PC-3 (cell line): ENCODE measurements around the gene HIBCH. TPM values are rescaled to one million over a fixed set of nuclear protein-coding genes. Genes with fewer than 3 reads are reported as not detected.

ENCODE experiments used
- ATAC-seq: fragments of 200-7000 bp; cut with Tn5 transposase; 2 replicates; pipeline ENCODE4 v1.9.1; 2020; ENCODE audit warnings: mild to moderate bottlenecking, moderate library complexity
- BruUV-seq: library from RNA; stranded (reverse); fragments of 400-500 nt; replicated peaks from 2 replicates; lab custom pipeline; 2021; lab: Mats Ljungman, UMichigan
- CTCF ChIA-PET: fragments of 300-600 bp; sonication (Branson Sonifier 250); formaldehyde crosslinking; loops from one replicate; lab custom pipeline; 2022; ENCODE audit warnings: antibody characterized with exemption; lab: Charles Lee
- POLR2A ChIA-PET: fragments of 300-600 bp; sonication (Branson Sonifier 250); formaldehyde crosslinking; loops from one replicate; lab custom pipeline; 2022; ENCODE audit warnings: antibody characterized with exemption; ENCODE audit not compliant: unreplicated experiment; lab: Charles Lee
- DNase-seq: peaks from one replicate; pipeline ENCODE4 v3.0.0-alpha.2; 2015
- H2AFZ ChIP-seq: fragments of 300-600 bp; sonication (generic); 2 replicates; pipeline ENCODE4 v1.6.0; 2016; ENCODE audit warnings: antibody characterized with exemption, low read length
- H3F3A ChIP-seq: fragments of 300-600 bp; sonication (generic); one replicate; pipeline ENCODE4 v1.6.0; 2017; ENCODE audit warnings: antibody characterized with exemption, low read length, control low read depth, mild to moderate bottlenecking; ENCODE audit not compliant: unreplicated experiment
- H3K27ac ChIP-seq: fragments of 300-600 bp; sonication (generic); 2 replicates; pipeline ENCODE4 v1.5.1; 2016; ENCODE audit warnings: mild to moderate bottlenecking, low read length
- H3K27me3 ChIP-seq: fragments of 300-600 bp; sonication (generic); 2 replicates; pipeline ENCODE4 v1.6.1; 2016; ENCODE audit warnings: low read length, mixed read lengths
- H3K36me3 ChIP-seq: fragments of 300-600 bp; sonication (generic); 2 replicates; pipeline ENCODE4 v1.6.1; 2016; ENCODE audit warnings: low read depth, mixed run types, low read length, mixed read lengths
- H3K4me1 ChIP-seq: fragments of 300-600 bp; sonication (generic); 2 replicates; pipeline ENCODE4 v1.5.1; 2016; ENCODE audit warnings: low read length; ENCODE audit not compliant: insufficient read depth
- H3K4me2 ChIP-seq: fragments of 300-600 bp; sonication (generic); 2 replicates; pipeline ENCODE4 v1.6.0; 2016; ENCODE audit warnings: low read length
- H3K4me3 ChIP-seq: fragments of 300-600 bp; sonication (generic); 2 replicates; pipeline ENCODE4 v1.5.1; 2016; ENCODE audit warnings: mild to moderate bottlenecking, low read length, mixed read lengths
- H3K79me2 ChIP-seq: fragments of 300-600 bp; sonication (generic); 2 replicates; pipeline ENCODE4 v1.6.1; 2017; ENCODE audit warnings: low read length, mixed read lengths
- H3K9ac ChIP-seq: fragments of 300-600 bp; sonication (generic); 2 replicates; pipeline ENCODE4 v1.6.0; 2016; ENCODE audit warnings: mild to moderate bottlenecking, low read length
- H3K9me2 ChIP-seq: fragments of 300-600 bp; sonication (generic); replicated peaks from 2 replicates; pipeline ENCODE4 v1.6.1; 2016; ENCODE audit warnings: mixed run types, low read length, mixed read lengths
- H3K9me3 ChIP-seq: fragments of 300-600 bp; sonication (generic); 2 replicates; pipeline ENCODE4 v1.6.1; 2016; ENCODE audit warnings: low read length, mixed read lengths
- H4K20me1 ChIP-seq: fragments of 300-600 bp; sonication (generic); 2 replicates; pipeline ENCODE4 v1.6.1; 2016; ENCODE audit warnings: low read length, mixed read lengths
- EZH2 ChIP-seq: fragments of 300-600 bp; sonication (generic); IDR thresholded peaks from one replicate; pipeline ENCODE4 v1.6.1; 2017; ENCODE audit warnings: antibody characterized with exemption, mild to moderate bottlenecking, low read length; ENCODE audit not compliant: unreplicated experiment
- EZH2phosphoT487 ChIP-seq: fragments of 300-600 bp; sonication (generic); IDR thresholded peaks from 2 replicates; pipeline ENCODE4 v1.6.1; 2018; ENCODE audit warnings: mild to moderate bottlenecking, antibody characterized with exemption, low read length, borderline replicate concordance
- intact Hi-C: fragments of 100-400 bp; cut with micrococcal nuclease; formaldehyde crosslinking; loops from 2 replicates; pipeline ENCODE4 v1.9.0; 2023
- total RNA-seq: library from RNA; depleted of rRNA; stranded (reverse); fragments of >200 nt; gene quantifications from 2 replicates; pipeline ENCODE4 v1.2.3, GENCODE V29; 2014; rRNA removed
- TF ChIP-seq, protein P1 (sequence below): fragments of 300-600 bp; sonication (generic); conservative IDR thresholded peaks from 2 replicates; pipeline ENCODE4 v1.5.1; 2017; ENCODE audit warnings: antibody characterized with exemption, low read depth, mild to moderate bottlenecking, low read length

Gene HIBCH
- total RNA-seq, 1 experiment from 2014 or later: 12.0 TPM

DNA sequence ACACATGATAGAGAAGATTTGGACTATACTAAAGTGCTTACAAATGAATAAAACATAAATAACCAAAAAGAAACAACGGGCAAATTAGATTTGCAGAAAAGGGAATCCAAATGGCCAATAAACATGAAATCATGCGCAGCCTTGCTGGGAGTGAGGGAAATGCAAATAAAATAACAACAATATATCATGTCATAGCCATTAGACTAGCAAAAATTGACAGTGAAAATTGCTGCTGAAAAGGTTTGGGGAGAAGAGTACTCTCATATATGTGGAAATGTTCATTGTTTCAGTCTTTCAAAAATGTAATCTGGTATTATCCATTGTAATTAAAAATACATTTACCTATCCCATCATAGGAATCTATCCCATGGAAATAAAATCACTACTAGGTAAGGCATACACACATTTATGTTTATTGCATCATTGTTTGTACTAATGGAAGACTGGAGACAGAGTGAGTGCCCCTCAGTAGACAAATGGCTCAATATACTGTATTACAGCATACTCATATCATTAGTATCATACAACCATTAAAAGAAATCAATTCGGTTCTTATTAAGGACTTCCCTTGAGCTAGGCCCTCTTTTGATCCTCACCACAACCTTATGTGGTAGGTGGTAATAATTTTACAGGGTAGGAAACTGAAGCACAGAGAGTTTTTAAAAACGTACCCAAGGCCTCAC is 163.0 kb downstream of the HIBCH start:
- ChIA-PET CTCF (no interaction called here), POLR2A (no interaction called here)
- no peak overlapping the region for H3K27ac ChIP-seq
- BruUV-seq: no TSS peak
- no peaks in the 10 kb centered on the region for H3K9me2 ChIP-seq
- H3F3A ChIP-seq: no peaks in the 10 kb centered on the region
- H3K9ac ChIP-seq: no peak overlapping the region
- H2AFZ ChIP-seq: no peak overlapping the region
- no peak overlapping the region for H3K4me3 ChIP-seq
- no peak overlapping the region for H3K4me2 ChIP-seq
- ATAC-seq: no peak
- H3K79me2 ChIP-seq: no peaks in the 10 kb centered on the region
- H4K20me1 ChIP-seq: no peaks in the 10 kb centered on the region
- no peaks in the 10 kb centered on the region for H3K27me3 ChIP-seq
- intact Hi-C loops: no loop called here
- no peak for DNase-seq
- no peaks in the 10 kb centered on the region for H3K4me1 ChIP-seq
- no peaks in the 10 kb centered on the region for H3K36me3 ChIP-seq
- TF ChIP-seq EZH2 (no peak), EZH2phosphoT487 (no peak)
- TF ChIP-seq, protein P1, sequence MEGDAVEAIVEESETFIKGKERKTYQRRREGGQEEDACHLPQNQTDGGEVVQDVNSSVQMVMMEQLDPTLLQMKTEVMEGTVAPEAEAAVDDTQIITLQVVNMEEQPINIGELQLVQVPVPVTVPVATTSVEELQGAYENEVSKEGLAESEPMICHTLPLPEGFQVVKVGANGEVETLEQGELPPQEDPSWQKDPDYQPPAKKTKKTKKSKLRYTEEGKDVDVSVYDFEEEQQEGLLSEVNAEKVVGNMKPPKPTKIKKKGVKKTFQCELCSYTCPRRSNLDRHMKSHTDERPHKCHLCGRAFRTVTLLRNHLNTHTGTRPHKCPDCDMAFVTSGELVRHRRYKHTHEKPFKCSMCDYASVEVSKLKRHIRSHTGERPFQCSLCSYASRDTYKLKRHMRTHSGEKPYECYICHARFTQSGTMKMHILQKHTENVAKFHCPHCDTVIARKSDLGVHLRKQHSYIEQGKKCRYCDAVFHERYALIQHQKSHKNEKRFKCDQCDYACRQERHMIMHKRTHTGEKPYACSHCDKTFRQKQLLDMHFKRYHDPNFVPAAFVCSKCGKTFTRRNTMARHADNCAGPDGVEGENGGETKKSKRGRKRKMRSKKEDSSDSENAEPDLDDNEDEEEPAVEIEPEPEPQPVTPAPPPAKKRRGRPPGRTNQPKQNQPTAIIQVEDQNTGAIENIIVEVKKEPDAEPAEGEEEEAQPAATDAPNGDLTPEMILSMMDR: no peak
- no peaks in the 10 kb centered on the region for H3K9me3 ChIP-seq

Other genes starting within 250 kb of the HIBCH start
- 4.0 and 5.6 TPM in 2 replicates for gene INPP1, start 23.8 kb upstream of the HIBCH start, total RNA-seq
- 20.9 and 23.0 TPM in 2 replicates for gene MFSD6, start 88.5 kb upstream of the HIBCH start, total RNA-seq
- gene NEMP2, start 214.9 kb upstream of the HIBCH start, total RNA-seq: 2.5 and 3.8 TPM in 2 replicates